Caco-2 (cell line): ENCODE measurements around the gene KIF20B. TPM values are rescaled to one million over a fixed set of nuclear protein-coding genes. Genes with fewer than 3 reads are reported as not detected.

Source experiments
- BruUV-seq: library from RNA; stranded (reverse); fragments of 400-500 nt; replicated peaks from 2 replicates; lab custom pipeline; 2021; lab: Mats Ljungman, UMichigan
- CTCF ChIA-PET: fragments of 300-600 bp; sonication (Branson Sonifier 250); formaldehyde crosslinking; loops from one replicate; lab custom pipeline; 2022; ENCODE audit warnings: antibody characterized with exemption; lab: Charles Lee
- POLR2A ChIA-PET: fragments of 300-600 bp; sonication (Branson Sonifier 250); formaldehyde crosslinking; loops from one replicate; lab custom pipeline; 2022; ENCODE audit warnings: antibody characterized with exemption; lab: Charles Lee
- DNase-seq, 2 experiments: peaks; one replicate each; pipeline versions ENCODE4 v3.0.0 to v3.0.0-alpha.2; 2020 to 2022
- H3K27me3 ChIP-seq: replicated peaks from 2 replicates; pipeline ENCODE4 v1.6.0; 2011; ENCODE audit warnings: low read length; ENCODE audit not compliant: control insufficient read depth, insufficient read depth
- H3K36me3 ChIP-seq: 2 replicates; pipeline ENCODE4 v1.5.1; 2011; ENCODE audit warnings: low read length; ENCODE audit not compliant: control insufficient read depth, insufficient read depth
- H3K4me1 ChIP-seq: fragments of 250-450 bp; sonication (Bioruptor Pico); 2 replicates; pipeline ENCODE4 v1.5.1; 2020; ENCODE audit warnings: mild to moderate bottlenecking
- H3K4me3 ChIP-seq: 2 replicates; pipeline ENCODE4 v1.5.1; 2011; ENCODE audit warnings: low read depth, mild to moderate bottlenecking, control low read depth, low read length
- H3K9me3 ChIP-seq: fragments of 250-450 bp; sonication (Bioruptor Pico); 2 replicates; pipeline ENCODE4 v1.5.1; 2020; ENCODE audit warnings: mild to moderate bottlenecking, moderate library complexity
- H3K27ac Mint-ChIP-seq: one replicate; pipeline ENCODE4 v1.8.0; 2022; ENCODE audit warnings: mixed read lengths; ENCODE audit not compliant: unreplicated experiment
- H3K27me3 Mint-ChIP-seq: one replicate; pipeline ENCODE4 v1.8.0; 2022; ENCODE audit warnings: mixed read lengths; ENCODE audit not compliant: insufficient read depth, unreplicated experiment
- H3K36me3 Mint-ChIP-seq: one replicate; pipeline ENCODE4 v1.8.0; 2022; ENCODE audit warnings: mild to moderate bottlenecking, mixed read lengths; ENCODE audit not compliant: insufficient read depth, unreplicated experiment
- H3K4me1 Mint-ChIP-seq: one replicate; pipeline ENCODE4 v1.8.0; 2022; ENCODE audit warnings: low read depth, mixed read lengths; ENCODE audit not compliant: unreplicated experiment
- H3K4me3 Mint-ChIP-seq: one replicate; pipeline ENCODE4 v1.8.0; 2022; ENCODE audit warnings: mild to moderate bottlenecking, moderate library complexity, mixed read lengths; ENCODE audit not compliant: unreplicated experiment
- H3K9me3 Mint-ChIP-seq: one replicate; pipeline ENCODE4 v1.8.0; 2022; ENCODE audit warnings: mixed read lengths; ENCODE audit not compliant: unreplicated experiment
- CTCF ChIP-seq, 2 experiments: fragments of 200-600 bp in 1 of 2; IDR thresholded peaks; 1 replicate in 1 of 2; 2 replicates in 1 of 2; pipeline versions ENCODE4 v1.5.1 to v1.8.0; 2011 to 2022; ENCODE audit warnings: antibody characterized with exemption in 1 of 2, control low read depth in 1 of 2, inconsistent platforms in 1 of 2, low read depth in 1 of 2, low read length in 1 of 2, mild to moderate bottlenecking in 1 of 2, moderate library complexity in 1 of 2; ENCODE audit not compliant: insufficient read depth in 1 of 2, severe bottlenecking in 1 of 2, unreplicated experiment in 1 of 2
- intact Hi-C: fragments of 100-400 bp; cut with micrococcal nuclease; formaldehyde crosslinking; loops from one replicate; pipeline ENCODE4 v1.10.0; 2022; ENCODE audit not compliant: unreplicated experiment
- total RNA-seq: library from RNA; stranded (reverse); gene quantifications from 2 replicates; pipeline ENCODE4 v1.2.3, GENCODE V29; 2022

Gene KIF20B
- total RNA-seq, 1 experiment from 2014 or later = 43.9 TPM

GRCh38 chr10:89783406-89783805 lies 82.0 kb downstream of the KIF20B start:
- CTCF ChIA-PET = no interaction called here
- intact Hi-C loops = no loop called here
- H3K36me3 Mint-ChIP-seq = peaks cover 9% of the 10 kb centered on the region
- H3K4me1 Mint-ChIP-seq = no peaks in the 10 kb centered on the region
- no peak overlapping the region for H3K27ac Mint-ChIP-seq
- H3K27me3 ChIP-seq = no peaks in the 10 kb centered on the region
- no peaks in the 10 kb centered on the region for H3K27me3 Mint-ChIP-seq
- no peak for TF ChIP-seq CTCF (IDR thresholded peaks at IDR 0.05; ENCODE audit: insufficient read depth in 1 of 2, low read depth in 1 of 2, low read length in 1 of 2, severe bottlenecking in 1 of 2, unreplicated experiment in 1 of 2)
- no peaks in the 10 kb centered on the region for H3K9me3 ChIP-seq
- H3K9me3 Mint-ChIP-seq = no peaks in the 10 kb centered on the region
- no TSS peak for BruUV-seq
- no peak overlapping the region for H3K4me3 Mint-ChIP-seq
- no peak overlapping the region for H3K4me3 ChIP-seq
- no peaks in the 10 kb centered on the region; the same call in 1 of the 2 replicates for H3K36me3 ChIP-seq
- no peaks in the 10 kb centered on the region for H3K4me1 ChIP-seq
- POLR2A ChIA-PET = no interaction called here
- DNase-seq = no peak

GRCh38 chr10:89785095-89785494 lies 83.7 kb downstream of the KIF20B start:
- Histone ChIP-seq H3K36me3 (no peaks in the 10 kb centered on the region; the same call in 1 of the 2 replicates), H3K9me3 (no peaks in the 10 kb centered on the region), H3K4me1 (no peaks in the 10 kb centered on the region), H3K4me3 (no peak overlapping the region), H3K27me3 (no peaks in the 10 kb centered on the region)
- H3K4me3 Mint-ChIP-seq = no peak overlapping the region
- H3K27me3 Mint-ChIP-seq = no peaks in the 10 kb centered on the region
- no peak for TF ChIP-seq CTCF (IDR thresholded peaks at IDR 0.05; ENCODE audit: insufficient read depth in 1 of 2, low read depth in 1 of 2, low read length in 1 of 2, severe bottlenecking in 1 of 2, unreplicated experiment in 1 of 2)
- intact Hi-C loops = no loop called here
- no peaks in the 10 kb centered on the region for H3K4me1 Mint-ChIP-seq
- CTCF ChIA-PET = no interaction called here
- POLR2A ChIA-PET = no interaction called here
- DNase-seq = peak; percentile 15 to 36
- H3K27ac Mint-ChIP-seq = no peak overlapping the region
- H3K36me3 Mint-ChIP-seq = peaks cover 9% of the 10 kb centered on the region
- no peaks in the 10 kb centered on the region for H3K9me3 Mint-ChIP-seq
- no TSS peak for BruUV-seq

GRCh38 chr10:89789188-89789877 lies 87.9 kb downstream of the KIF20B start:
- BruUV-seq = no TSS peak
- POLR2A ChIA-PET = no interaction called here
- H3K27me3 ChIP-seq = no peaks in the 10 kb centered on the region
- no peak for TF ChIP-seq CTCF (IDR thresholded peaks at IDR 0.05; ENCODE audit: insufficient read depth in 1 of 2, low read depth in 1 of 2, low read length in 1 of 2, severe bottlenecking in 1 of 2, unreplicated experiment in 1 of 2)
- no peaks in the 10 kb centered on the region for H3K9me3 ChIP-seq
- intact Hi-C loops = no loop called here
- Mint-ChIP-seq H3K9me3 (no peaks in the 10 kb centered on the region), H3K36me3 (peaks cover 9% of the 10 kb centered on the region), H3K4me1 (no peaks in the 10 kb centered on the region), H3K4me3 (no peak overlapping the region), H3K27ac (no peak overlapping the region), H3K27me3 (no peaks in the 10 kb centered on the region)
- no peaks in the 10 kb centered on the region for H3K4me1 ChIP-seq
- no peak for DNase-seq
- no peaks in the 10 kb centered on the region for H3K36me3 ChIP-seq
- H3K4me3 ChIP-seq = no peak overlapping the region
- CTCF ChIA-PET = no interaction called here
